HG03520 (cell line): ENCODE data around the gene EFNA2.
"Not testable (repeated sequence)": the region's sequence is repeated elsewhere in the genome, so short reads cannot be mapped to it uniquely, and the experiment has no call there.

Source experiments
- ATAC-seq: cut with Tn5 transposase; IDR thresholded peaks from one replicate; pipeline ENCODE4 v1.9.1; 2021; ENCODE audit warnings: mild to moderate bottlenecking, moderate library complexity; ENCODE audit not compliant: unreplicated experiment

EFNA2 gene

DNA sequence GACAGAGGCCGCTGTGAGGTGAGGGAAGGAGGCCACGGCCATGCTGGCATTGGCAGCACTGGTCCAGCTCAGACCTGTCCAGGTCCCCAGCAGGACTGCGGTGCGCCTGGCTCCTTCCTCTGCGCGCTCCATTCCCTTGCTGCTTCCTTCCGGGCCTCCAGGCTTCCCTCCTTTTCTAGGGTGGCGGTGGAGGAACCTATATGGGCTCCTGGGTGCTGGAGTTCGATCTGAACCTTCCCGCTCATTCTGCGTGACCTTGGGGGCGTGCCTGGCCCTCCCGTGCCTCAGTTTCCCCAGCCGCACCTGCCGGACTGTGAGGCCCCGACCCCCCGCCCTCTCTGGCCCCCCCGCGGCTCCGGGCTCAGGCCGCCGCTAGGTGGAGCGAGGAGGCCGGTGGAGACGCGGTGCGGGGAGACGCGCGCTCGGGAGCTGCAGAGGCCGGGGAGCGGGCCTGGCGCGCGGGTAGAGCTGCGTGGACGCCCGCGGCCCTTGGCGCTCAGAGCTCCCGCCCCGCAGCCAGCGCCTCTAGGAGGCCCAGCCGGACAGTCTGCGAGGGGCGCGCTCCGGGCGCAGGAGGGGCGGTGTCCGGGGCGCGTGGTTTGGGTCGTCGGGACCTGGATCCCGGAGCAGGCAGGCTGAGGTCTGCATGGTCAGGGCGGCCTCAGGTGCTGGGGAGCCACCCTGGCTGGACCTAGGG lies 29.9 kb downstream of the EFNA2 start:
- ATAC-seq = no peak

- no peak for ATAC-seq
Observed at GRCh38 chr19:1316466-1316865, 30.8 kb downstream of the EFNA2 start.

- no peak for ATAC-seq
Observed at GRCh38 chr19:1317274-1318003, 31.8 kb downstream of the EFNA2 start.

DNA sequence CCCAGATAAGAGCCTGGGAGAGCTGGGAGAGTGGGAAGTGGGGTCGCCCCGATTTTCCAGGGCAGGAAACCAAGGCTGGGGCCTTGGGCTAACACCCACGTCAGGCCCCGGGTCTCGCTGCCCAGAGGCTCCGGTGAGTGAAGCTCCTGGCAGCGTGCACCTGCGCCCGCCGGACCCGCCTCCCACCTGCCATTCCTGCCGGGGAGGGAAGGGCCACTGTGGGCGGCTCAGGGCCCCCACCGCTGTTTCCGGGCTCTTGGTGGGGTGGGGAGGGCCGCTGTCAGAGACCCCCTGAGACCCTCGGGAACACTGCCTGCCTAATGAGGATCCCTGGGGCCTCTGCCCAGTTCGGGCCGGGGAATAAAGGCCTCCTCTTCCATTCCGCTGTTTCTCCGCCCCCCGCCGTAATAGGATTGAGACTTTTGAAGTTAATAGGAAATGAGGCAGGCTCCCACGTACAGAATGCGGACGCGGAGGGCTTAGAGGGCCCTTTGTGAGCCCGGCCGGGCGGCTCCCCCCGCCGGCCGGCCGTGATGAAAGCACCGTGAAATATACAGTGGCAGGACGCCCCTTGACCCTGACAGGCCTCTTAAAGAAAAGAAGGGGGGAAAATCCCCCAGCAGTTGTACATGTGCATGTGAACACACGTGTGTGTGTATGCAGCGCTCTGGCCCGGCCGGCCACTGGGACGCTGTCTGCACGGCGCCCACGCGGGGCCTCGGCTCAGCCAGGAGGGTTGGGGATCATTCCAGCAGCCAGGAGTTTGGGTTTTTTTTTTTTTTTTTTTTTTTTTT lies 33.2 kb downstream of the EFNA2 start:
- ATAC-seq = no peak

- not testable (repeated sequence) for ATAC-seq
Observed at GRCh38 chr19:1320282-1320650, 34.6 kb downstream of the EFNA2 start.

DNA sequence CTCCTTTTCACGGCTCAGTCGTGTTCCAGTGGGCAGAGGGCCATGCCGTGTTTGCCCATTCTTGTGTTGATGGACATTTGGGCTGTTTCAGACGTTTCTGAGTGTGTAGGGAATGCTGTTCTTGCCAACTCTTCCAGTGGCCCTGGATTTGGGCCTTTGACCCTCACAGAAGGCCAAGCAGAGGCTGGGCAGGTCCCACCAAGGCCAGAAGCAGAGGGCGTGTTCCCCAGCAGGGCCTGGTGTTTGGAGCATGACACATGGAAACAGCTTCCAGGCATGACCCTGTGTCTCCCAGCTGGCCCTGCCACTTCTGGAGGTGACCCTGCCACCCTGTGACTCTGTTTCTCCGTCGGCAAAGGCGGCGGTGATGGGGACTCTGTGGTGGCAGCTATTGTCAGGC lies 35.9 kb downstream of the EFNA2 start:
- no peak for ATAC-seq

GRCh38 chr19:1322198-1322981 lies 36.7 kb downstream of the EFNA2 start:
- ATAC-seq = no peak

DNA sequence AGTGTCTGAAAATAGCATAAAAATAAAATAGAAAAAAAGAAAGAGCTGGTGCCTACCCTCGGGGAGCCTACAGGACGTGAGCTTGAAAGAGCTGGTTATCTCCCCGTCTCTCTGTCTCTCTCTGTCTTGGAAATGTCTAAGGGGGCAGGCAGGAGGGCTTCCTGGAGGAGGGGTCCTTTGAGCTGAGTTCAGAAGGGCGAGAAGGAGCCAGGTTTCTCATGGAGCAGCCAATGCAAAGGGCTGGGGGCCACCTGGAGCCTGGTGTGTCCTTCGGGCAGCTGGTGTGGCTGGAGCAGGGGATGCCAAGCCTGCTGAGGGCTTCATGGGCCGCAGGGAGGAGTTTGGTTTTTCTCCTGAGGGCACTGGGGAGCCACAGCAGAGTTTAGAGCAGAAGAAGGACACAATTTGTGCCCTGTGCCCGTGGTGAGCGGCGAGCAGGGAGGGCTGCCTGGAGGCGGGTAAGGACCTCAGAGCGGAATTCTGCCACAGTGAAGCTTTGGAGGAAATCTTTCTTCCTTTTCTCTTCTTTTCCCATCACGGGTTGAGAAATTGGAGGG lies 38.7 kb downstream of the EFNA2 start:
- no peak for ATAC-seq

- ATAC-seq = no peak
Observed at GRCh38 chr19:1324806-1325567, 39.3 kb downstream of the EFNA2 start.

DNA sequence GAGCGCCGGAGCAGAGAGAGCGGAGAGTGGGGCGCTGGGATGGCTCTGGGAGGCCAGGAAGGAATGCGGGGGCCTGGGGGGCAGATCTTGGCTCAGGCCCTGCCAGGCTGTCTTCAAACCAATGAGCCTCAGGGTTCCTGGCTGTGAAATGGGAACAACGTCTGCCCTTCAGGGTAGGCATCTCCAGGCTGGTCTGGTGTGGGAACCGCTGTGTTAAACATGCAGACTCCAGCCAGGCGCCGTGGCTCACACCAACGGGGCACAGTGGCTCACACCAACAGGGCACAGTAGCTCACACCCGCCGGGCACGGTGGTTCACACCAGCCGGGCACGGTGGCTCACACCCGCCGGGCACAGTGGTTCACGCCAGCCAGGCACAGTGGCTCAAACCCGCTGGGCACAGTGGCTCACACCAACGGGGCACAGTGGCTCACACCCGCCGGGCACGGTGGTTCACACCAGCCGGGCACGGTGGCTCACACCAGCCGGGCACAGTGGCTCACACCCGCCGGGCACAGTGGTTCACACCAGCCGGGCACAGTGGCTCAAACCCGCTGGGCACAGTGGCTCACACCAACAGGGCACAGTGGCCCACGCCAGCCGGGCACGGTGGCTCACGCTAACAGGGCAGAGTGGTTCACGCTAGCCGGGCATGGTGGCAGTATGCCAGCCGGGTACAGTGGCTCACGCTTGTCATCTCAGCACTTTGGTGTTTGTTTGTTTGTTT lies 40.1 kb downstream of the EFNA2 start:
- ATAC-seq = no peak

GRCh38 chr19:1327125-1327524 lies 41.5 kb downstream of the EFNA2 start:
- ATAC-seq = no peak

- not testable (repeated sequence) for ATAC-seq
Observed at GRCh38 chr19:1332208-1332607, 46.5 kb downstream of the EFNA2 start.

GRCh38 chr19:1336079-1336684 lies 50.5 kb downstream of the EFNA2 start:
- ATAC-seq = no peak

GRCh38 chr19:1340681-1341469 lies 55.2 kb downstream of the EFNA2 start:
- ATAC-seq = no peak

DNA sequence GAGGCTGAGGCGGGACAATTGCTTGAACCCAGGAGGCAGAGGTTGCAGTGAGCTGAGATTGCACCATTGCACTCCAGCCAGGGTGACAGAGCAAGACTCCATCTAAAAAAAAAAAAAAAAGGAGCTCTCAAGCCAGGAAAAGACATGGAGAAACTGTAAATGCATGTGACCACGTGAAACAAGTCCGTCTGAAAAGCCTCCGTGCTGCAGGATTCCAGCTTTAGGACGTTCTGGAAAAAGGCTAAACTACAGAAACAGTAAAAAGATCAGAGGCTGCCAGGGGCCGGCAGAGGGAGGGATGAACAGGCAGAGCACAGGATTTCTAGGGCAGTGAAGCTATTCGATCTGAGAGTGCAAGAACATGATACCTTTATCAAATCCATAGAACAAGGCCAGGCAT lies 57.4 kb downstream of the EFNA2 start:
- no peak for ATAC-seq

DNA sequence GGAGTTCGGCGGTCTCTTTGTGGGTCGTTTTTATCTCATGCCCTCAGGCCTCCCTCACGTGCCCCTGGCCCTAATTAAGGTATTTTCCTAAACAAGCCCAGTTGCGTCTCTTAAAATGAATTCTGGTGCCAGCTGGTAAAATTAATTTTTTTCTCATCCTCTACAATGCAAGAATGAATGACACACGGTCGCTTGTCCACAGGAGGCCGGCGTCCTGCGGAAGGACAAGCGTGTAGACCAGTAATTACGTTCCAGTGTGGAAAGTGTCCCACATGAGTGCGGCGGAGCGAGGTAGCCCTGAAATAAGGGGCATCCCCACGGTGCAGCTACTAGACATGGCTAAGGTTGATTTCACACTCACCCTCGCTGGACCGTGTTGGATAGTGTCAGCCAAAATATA lies 63.5 kb downstream of the EFNA2 start:
- ATAC-seq = no peak

DNA sequence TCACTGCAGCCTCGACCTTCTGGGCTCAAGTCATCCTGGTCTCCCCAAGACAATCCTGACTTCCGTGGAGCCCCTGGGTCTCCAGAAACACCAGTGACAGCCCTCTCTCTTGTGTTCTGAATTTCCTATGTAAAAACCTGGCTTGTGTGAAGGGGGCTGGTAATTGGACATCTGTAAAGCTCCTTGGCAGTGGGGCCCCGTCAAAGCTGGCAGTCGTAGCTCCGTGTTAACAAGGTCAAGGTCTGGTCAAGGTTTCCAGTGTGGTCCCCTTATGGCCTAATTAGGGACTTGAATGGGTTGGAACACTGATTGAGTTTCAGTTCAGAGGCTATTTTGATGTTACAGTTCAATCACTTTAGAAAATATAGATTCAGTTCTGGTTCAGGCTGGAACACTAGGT lies 65.2 kb downstream of the EFNA2 start:
- ATAC-seq = no peak
